Kidney (tissue), 14 donors: ENCODE data around the gene NXPH4. TPM values are rescaled to one million over a fixed set of nuclear protein-coding genes. Genes with fewer than 3 reads are reported as not detected.
A peak's percentile ranks its signal among the peaks of the same experiment; 100 is the strongest.

Experiments used
- DNase-seq, 5 donors: peaks; one replicate each; pipeline ENCODE4 v3.0.0-alpha.2; 2013 to 2020
- FAIRE-seq: peaks from 2 replicates; lab custom pipeline; 2012; peaks lifted over from hg19 to GRCh38; lab: Jason Lieb, UNC
- H3K27ac ChIP-seq, 2 donors: one replicate each; pipeline ENCODE4 v1.7.0; 2013; ENCODE audit warnings: low read depth in 2 of 2, low read length in 2 of 2, inconsistent platforms in 1 of 2
- H3K27me3 ChIP-seq: one replicate; pipeline ENCODE4 v1.7.1; 2013; ENCODE audit warnings: low read length, inconsistent platforms; ENCODE audit not compliant: control insufficient read depth, insufficient read depth
- H3K36me3 ChIP-seq, 3 donors: one replicate each; pipeline versions ENCODE4 v1.7.0 to v1.7.1; 2013; ENCODE audit warnings: low read length in 3 of 3, control low read depth in 1 of 3, inconsistent platforms in 1 of 3; ENCODE audit not compliant: insufficient read depth in 3 of 3, control insufficient read depth in 2 of 3
- H3K4me1 ChIP-seq, 3 donors: one replicate each; pipeline versions ENCODE4 v1.7.0 to v1.7.1; 2013; ENCODE audit warnings: low read length in 3 of 3, inconsistent platforms in 1 of 3, low read depth in 1 of 3; ENCODE audit not compliant: control insufficient read depth in 2 of 3, insufficient read depth in 2 of 3
- H3K4me3 ChIP-seq, 3 donors: one replicate each; pipeline versions ENCODE4 v1.7.0 to v1.8.1; 2013; ENCODE audit warnings: low read length in 3 of 3, control low read depth in 1 of 3, inconsistent platforms in 1 of 3
- H3K9ac ChIP-seq, 3 donors: one replicate each; pipeline versions ENCODE4 v1.7.0 to v1.7.1; 2013; ENCODE audit warnings: low read length in 3 of 3, control low read depth in 1 of 3, inconsistent platforms in 1 of 3
- H3K9me3 ChIP-seq, 3 donors: one replicate each; pipeline versions ENCODE4 v1.7.0 to v1.7.1; 2013; ENCODE audit warnings: low read length in 3 of 3, control low read depth in 1 of 3, inconsistent platforms in 1 of 3; ENCODE audit not compliant: control insufficient read depth in 2 of 3, insufficient read depth in 1 of 3
- intact Hi-C: fragments of 100-400 bp; cut with DNase I; formaldehyde crosslinking; loops from one replicate; pipeline ENCODE4 v1.11.1; 2022
- polyA plus RNA-seq: library from polyadenylated mRNA; stranded (reverse); fragments of 350-450 nt; fragmentation: Illumina TruSeq; extraction: RNeasy Lipid Tissue Mini Kit (QIAGEN cat#74804); gene quantifications from one replicate; pipeline ENCODE4 v1.2.3, GENCODE V29; 2014; ENCODE audit warnings: low read depth, low replicate concordance; ENCODE audit not compliant: insufficient read depth
- total RNA-seq: library from RNA; stranded (reverse); fragmentation: NEBNext Ultra II Directional; extraction: Animal tissue kit (Norgen Biotek cat#: 25700); gene quantifications from one replicate; pipeline ENCODE4 v1.2.1, GENCODE V29; 2021
- TF ChIP-seq, protein P1 (sequence below): IDR thresholded peaks from 3 replicates; pipeline ENCODE4 v1.5.1; 2012; ENCODE audit warnings: mild to moderate bottlenecking, moderate library complexity, borderline replicate concordance; ENCODE audit not compliant: insufficient read depth; ENCODE audit errors: extremely low read depth
- donor health status: control.
- donor health status: control.
- donor health status: control.
- donor health status: control.
- donor health status: control.
- donor health status: DM: yes; HTN: yes; CAD: no.
- donor health status: Normal renal cell carcinoma (clear cell type).

NXPH4 gene
- total and polyA plus RNA-seq, 2 donors from 2014 or later: 0.16 to 0.71 TPM

- H3K9me3 ChIP-seq: no peaks in the 10 kb centered on the region
- FAIRE-seq: no peak
- intact Hi-C loops: loop anchor here (5.0 kb wide), 1 partner anchor 55 kb away; no protein-coding TSS in a partner anchor
- no peak overlapping the region for H3K9ac ChIP-seq
- H3K4me3 ChIP-seq: no peak overlapping the region
- no peaks in the 10 kb centered on the region for H3K27me3 ChIP-seq
- H3K27ac ChIP-seq: no peak overlapping the region
- no peaks in the 10 kb centered on the region for H3K4me1 ChIP-seq
- peaks cover 0 to 12% (median 8%) of the 10 kb centered on the region in 3 donors for H3K36me3 ChIP-seq
- peak in 1 of 5 donors; percentile 79 for DNase-seq
- TF ChIP-seq, protein P1, sequence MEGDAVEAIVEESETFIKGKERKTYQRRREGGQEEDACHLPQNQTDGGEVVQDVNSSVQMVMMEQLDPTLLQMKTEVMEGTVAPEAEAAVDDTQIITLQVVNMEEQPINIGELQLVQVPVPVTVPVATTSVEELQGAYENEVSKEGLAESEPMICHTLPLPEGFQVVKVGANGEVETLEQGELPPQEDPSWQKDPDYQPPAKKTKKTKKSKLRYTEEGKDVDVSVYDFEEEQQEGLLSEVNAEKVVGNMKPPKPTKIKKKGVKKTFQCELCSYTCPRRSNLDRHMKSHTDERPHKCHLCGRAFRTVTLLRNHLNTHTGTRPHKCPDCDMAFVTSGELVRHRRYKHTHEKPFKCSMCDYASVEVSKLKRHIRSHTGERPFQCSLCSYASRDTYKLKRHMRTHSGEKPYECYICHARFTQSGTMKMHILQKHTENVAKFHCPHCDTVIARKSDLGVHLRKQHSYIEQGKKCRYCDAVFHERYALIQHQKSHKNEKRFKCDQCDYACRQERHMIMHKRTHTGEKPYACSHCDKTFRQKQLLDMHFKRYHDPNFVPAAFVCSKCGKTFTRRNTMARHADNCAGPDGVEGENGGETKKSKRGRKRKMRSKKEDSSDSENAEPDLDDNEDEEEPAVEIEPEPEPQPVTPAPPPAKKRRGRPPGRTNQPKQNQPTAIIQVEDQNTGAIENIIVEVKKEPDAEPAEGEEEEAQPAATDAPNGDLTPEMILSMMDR: no peak
Measured at GRCh38 chr12:57177354-57177753, 39.2 kb upstream of the NXPH4 start.

DNA sequence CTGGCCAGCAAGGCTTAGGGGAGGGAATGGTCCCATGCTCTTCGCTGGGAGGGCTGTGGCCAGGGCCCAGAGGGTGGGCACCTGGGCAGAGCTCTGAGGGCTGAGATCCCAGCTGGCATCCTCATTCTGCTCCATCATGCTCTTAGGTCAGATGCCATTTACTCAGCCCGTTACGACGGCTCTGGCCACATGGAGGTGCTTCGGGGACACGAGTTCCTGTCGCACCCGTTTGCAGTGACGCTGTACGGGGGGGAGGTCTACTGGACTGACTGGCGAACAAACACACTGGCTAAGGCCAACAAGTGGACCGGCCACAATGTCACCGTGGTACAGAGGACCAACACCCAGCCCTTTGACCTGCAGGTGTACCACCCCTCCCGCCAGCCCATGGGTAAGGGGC is 38.4 kb upstream of the NXPH4 start:
- TF ChIP-seq, protein P1: no peak
- no peaks in the 10 kb centered on the region for H3K27me3 ChIP-seq
- intact Hi-C loops: loop anchor here (5.0 kb wide), 1 partner anchor 56 kb away; no protein-coding TSS in a partner anchor
- no peak for FAIRE-seq
- H3K36me3 ChIP-seq: peaks cover 0 to 11% (median 8%) of the 10 kb centered on the region in 3 donors
- no peaks in the 10 kb centered on the region for H3K9me3 ChIP-seq
- H3K4me3 ChIP-seq: no peak overlapping the region
- peak in 1 of 5 donors; percentile 66 for DNase-seq
- no peak overlapping the region for H3K27ac ChIP-seq
- no peak overlapping the region for H3K9ac ChIP-seq
- no peaks in the 10 kb centered on the region for H3K4me1 ChIP-seq

- no peak overlapping the region for H3K4me3 ChIP-seq
- no peak overlapping the region for H3K27ac ChIP-seq
- no peaks in the 10 kb centered on the region for H3K4me1 ChIP-seq
- no peaks in the 10 kb centered on the region for H3K27me3 ChIP-seq
- DNase-seq: no peak
- intact Hi-C loops: loop anchor here (5.0 kb wide), 1 partner anchor 57 kb away; no protein-coding TSS in a partner anchor
- H3K9ac ChIP-seq: no peak overlapping the region
- H3K9me3 ChIP-seq: no peaks in the 10 kb centered on the region
- TF ChIP-seq, protein P1: no peak
- FAIRE-seq: no peak
- H3K36me3 ChIP-seq: peaks cover 0 to 16% (median 11%) of the 10 kb centered on the region in 3 donors
Measured at GRCh38 chr12:57179331-57180086, 37.1 kb upstream of the NXPH4 start.
